HG03575 (cell line): ENCODE results near the gene ADH5.
"Not testable (repeated sequence)": the region's sequence is repeated elsewhere in the genome, so short reads cannot be mapped to it uniquely, and the experiment has no call there.

Source experiments
- ATAC-seq: cut with Tn5 transposase; IDR thresholded peaks from one replicate; pipeline ENCODE4 v1.9.1; 2021; ENCODE audit not compliant: unreplicated experiment, insufficient number of reproducible peaks, low FRiP score; ENCODE audit errors: extremely low read depth

ADH5 gene

GRCh38 chr4:99090481-99091215 is 2.1 kb upstream of the ADH5 start:
- ATAC-seq, result no peak

GRCh38 chr4:99088023-99088449 is 552 bp downstream of the ADH5 start:
- no peak for ATAC-seq

GRCh38 chr4:99084595-99084994 is 4.0 kb downstream of the ADH5 start:
- no peak for ATAC-seq

GRCh38 chr4:99082192-99082591 is 6.4 kb downstream of the ADH5 start:
- ATAC-seq, result no peak

- ATAC-seq, result not testable (repeated sequence)
Measured at GRCh38 chr4:99080869-99081268, 7.7 kb downstream of the ADH5 start.

- no peak for ATAC-seq
Measured at GRCh38 chr4:99079625-99080295, 8.8 kb downstream of the ADH5 start.

- no peak for ATAC-seq
Measured at GRCh38 chr4:99078931-99079624, 9.5 kb downstream of the ADH5 start.

GRCh38 chr4:99078336-99078735 is 10.3 kb downstream of the ADH5 start:
- no peak for ATAC-seq

- no peak for ATAC-seq
Measured at GRCh38 chr4:99077177-99077576, 11.4 kb downstream of the ADH5 start.

GRCh38 chr4:99076292-99076976 is 12.2 kb downstream of the ADH5 start:
- ATAC-seq, result no peak

- no peak for ATAC-seq
Measured at GRCh38 chr4:99074816-99075215, 13.8 kb downstream of the ADH5 start.

GRCh38 chr4:99071159-99071558 is 17.4 kb downstream of the ADH5 start:
- ATAC-seq, result no peak

GRCh38 chr4:99067617-99068016 is 21.0 kb downstream of the ADH5 start:
- ATAC-seq, result no peak

GRCh38 chr4:99065521-99065920 is 23.1 kb downstream of the ADH5 start:
- not testable (repeated sequence) for ATAC-seq

GRCh38 chr4:99062120-99062519 is 26.5 kb downstream of the ADH5 start:
- ATAC-seq, result no peak

GRCh38 chr4:99061048-99061700 is 27.4 kb downstream of the ADH5 start:
- ATAC-seq, result no peak

GRCh38 chr4:99059550-99059949 is 29.0 kb downstream of the ADH5 start:
- no peak for ATAC-seq

GRCh38 chr4:99058228-99058627 is 30.4 kb downstream of the ADH5 start:
- ATAC-seq, result no peak

- ATAC-seq, result no peak
Measured at GRCh38 chr4:99054428-99054994, 34.1 kb downstream of the ADH5 start.
